RWPE2 (cell line): ENCODE results near the gene DIAPH2.

Source experiments
- ATAC-seq: fragments of 200-7000 bp; cut with Tn5 transposase; 3 replicates; pipeline ENCODE4 v1.9.1; 2021; ENCODE audit warnings: low read depth
- DNase-seq: peaks from one replicate; pipeline ENCODE4 v3.0.0-alpha.2; 2020; ENCODE audit warnings: low spot score
- H3K27ac ChIP-seq: fragments of 450-650 bp; 2 replicates; pipeline ENCODE4 v1.5.1; 2017; ENCODE audit warnings: mild to moderate bottlenecking; ENCODE audit not compliant: poor library complexity, severe bottlenecking
- H3K27me3 ChIP-seq: fragments of 250-450 bp; sonication (Bioruptor Pico); 2 replicates; pipeline ENCODE4 v1.5.1; 2021; ENCODE audit warnings: mild to moderate bottlenecking, moderate library complexity; ENCODE audit not compliant: insufficient read depth, poor library complexity, severe bottlenecking
- H3K36me3 ChIP-seq: fragments of 250-450 bp; sonication (Bioruptor Pico); 2 replicates; pipeline ENCODE4 v1.5.1; 2020; ENCODE audit warnings: low read depth, mild to moderate bottlenecking, moderate library complexity
- H3K4me1 ChIP-seq: fragments of 250-450 bp; sonication (Bioruptor Pico); 2 replicates; pipeline ENCODE4 v1.5.1; 2021; ENCODE audit warnings: mild to moderate bottlenecking, moderate library complexity; ENCODE audit not compliant: insufficient read depth, poor library complexity, severe bottlenecking
- H3K4me3 ChIP-seq: fragments of 250-450 bp; sonication (Bioruptor Pico); 2 replicates; pipeline ENCODE4 v1.5.1; 2021; ENCODE audit warnings: mild to moderate bottlenecking, moderate library complexity; ENCODE audit not compliant: severe bottlenecking
- H3K9me3 ChIP-seq: fragments of 250-450 bp; sonication (Bioruptor Pico); 2 replicates; pipeline ENCODE4 v1.5.1; 2021; ENCODE audit warnings: mild to moderate bottlenecking, moderate library complexity; ENCODE audit not compliant: severe bottlenecking
- CTCF ChIP-seq: fragments of 450-650 bp; IDR thresholded peaks from one replicate; pipeline ENCODE4 v1.5.1; 2017; ENCODE audit warnings: mild to moderate bottlenecking, moderate library complexity; ENCODE audit not compliant: poor library complexity, severe bottlenecking

Gene DIAPH2

DNA sequence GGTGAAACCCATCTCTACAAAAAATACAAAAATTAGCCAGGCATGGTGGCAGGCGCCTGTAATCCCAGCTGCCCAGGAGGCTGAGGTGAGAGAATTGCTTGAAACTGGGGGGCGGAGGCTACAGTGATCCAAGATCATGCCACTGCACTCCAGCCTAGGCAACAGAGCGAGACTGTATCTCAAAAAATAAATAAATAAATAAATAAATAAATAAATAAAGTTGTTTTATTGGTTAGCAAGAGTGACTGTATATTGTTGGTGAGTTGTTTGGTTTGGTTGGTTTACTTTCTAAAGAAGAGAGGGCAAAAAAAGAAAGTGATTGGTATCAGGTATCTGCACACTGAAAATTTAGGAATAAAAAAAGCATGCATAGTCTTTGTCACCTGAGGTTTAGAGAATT lies 700.0 kb downstream of the DIAPH2 start:
- ATAC-seq (no peak), DNase-seq (no peak)
- no peak for TF ChIP-seq CTCF
- Histone ChIP-seq H3K9me3 (no peaks in the 10 kb centered on the region), H3K27me3 (no peaks in the 10 kb centered on the region), H3K4me3 (no peak overlapping the region), H3K4me1 (peaks cover 3% of the 10 kb centered on the region), H3K27ac (no peak overlapping the region), H3K36me3 (no peaks in the 10 kb centered on the region)

DNA sequence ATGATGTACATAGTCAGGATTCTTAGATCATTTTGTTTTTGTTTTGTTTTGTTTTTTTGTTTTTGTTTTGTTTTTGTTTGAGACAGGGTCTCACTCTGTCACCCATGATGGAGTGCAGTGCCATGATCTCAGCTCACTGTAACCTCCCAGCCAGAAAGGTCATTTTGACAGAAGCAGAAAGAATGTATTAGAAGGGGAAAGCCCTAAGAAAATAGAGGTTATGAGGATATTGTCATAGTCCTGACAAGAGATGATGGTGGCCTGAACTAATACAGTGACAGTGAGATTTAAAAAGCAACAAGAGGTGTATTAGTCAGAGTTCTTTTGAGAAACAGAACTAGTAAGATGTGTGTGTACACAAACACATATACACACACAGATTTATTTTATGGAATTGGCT lies 702.4 kb downstream of the DIAPH2 start:
- H3K4me1 ChIP-seq = peaks cover 3% of the 10 kb centered on the region
- H3K9me3 ChIP-seq = no peaks in the 10 kb centered on the region
- no peak for TF ChIP-seq CTCF
- H3K36me3 ChIP-seq = no peaks in the 10 kb centered on the region
- H3K4me3 ChIP-seq = no peak overlapping the region
- no peaks in the 10 kb centered on the region for H3K27me3 ChIP-seq
- ATAC-seq (no peak), DNase-seq (no peak)
- H3K27ac ChIP-seq = no peak overlapping the region

DNA sequence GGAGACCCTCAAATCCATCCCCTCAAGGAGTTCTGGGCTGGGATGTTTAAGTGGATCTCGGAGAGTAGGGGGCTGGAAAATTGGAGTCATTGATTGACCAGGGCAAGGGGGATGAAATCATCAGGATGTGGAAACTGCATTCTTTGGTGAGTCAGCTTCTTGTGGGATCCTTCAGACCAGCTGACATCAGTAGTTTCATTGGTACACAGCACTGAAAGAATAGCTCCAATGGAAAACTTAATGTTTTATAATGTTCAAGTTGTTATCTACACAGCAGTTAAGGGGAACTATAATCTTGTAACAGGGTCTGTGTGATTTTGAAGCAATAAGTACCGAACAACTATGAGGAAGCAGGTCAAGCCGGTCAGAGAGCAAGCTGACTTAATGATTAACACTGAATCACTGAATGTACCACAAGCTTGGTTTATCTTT lies 705.1 kb downstream of the DIAPH2 start:
- H3K27me3 ChIP-seq = no peaks in the 10 kb centered on the region
- peaks cover 3% of the 10 kb centered on the region for H3K4me1 ChIP-seq
- no peaks in the 10 kb centered on the region for H3K9me3 ChIP-seq
- no peak for TF ChIP-seq CTCF
- peak overlapping the region; percentile 38 for H3K27ac ChIP-seq
- H3K36me3 ChIP-seq = no peaks in the 10 kb centered on the region
- no peak overlapping the region for H3K4me3 ChIP-seq
- DNase-seq = no peak
- peak; percentile 66; the same call in 2 of the 3 replicates for ATAC-seq

- Histone ChIP-seq H3K36me3 (no peaks in the 10 kb centered on the region), H3K4me3 (no peak overlapping the region), H3K4me1 (no peaks in the 10 kb centered on the region), H3K9me3 (no peaks in the 10 kb centered on the region), H3K27me3 (no peaks in the 10 kb centered on the region), H3K27ac (no peak overlapping the region)
- DNase-seq = no peak
- ATAC-seq = no peak
- TF ChIP-seq CTCF = no peak
These were observed 712.7 kb downstream of the DIAPH2 start for GRCh38 chrX:97397371-97397770.

- Histone ChIP-seq H3K27ac (no peak overlapping the region), H3K36me3 (no peaks in the 10 kb centered on the region)
- ATAC-seq = no peak
These were observed 713.4 kb downstream of the DIAPH2 start for GRCh38 chrX:97398030-97398551.

More at GRCh38 chrX:97398030-97398551, 713.4 kb downstream of the DIAPH2 start:
- DNase-seq = no peak
- Histone ChIP-seq H3K27me3 (no peaks in the 10 kb centered on the region), H3K9me3 (no peaks in the 10 kb centered on the region), H3K4me3 (no peak overlapping the region), H3K4me1 (no peaks in the 10 kb centered on the region)
- TF ChIP-seq CTCF = no peak
